ENCODE data around the gene CASP2. TPM values are rescaled to one million over a fixed set of nuclear protein-coding genes. Genes with fewer than 3 reads are reported as not detected.
"Not testable (repeated sequence)": the region's sequence is repeated elsewhere in the genome, so short reads cannot be mapped to it uniquely, and the experiment has no call there.

CASP2 gene
- total RNA-seq, 1 donor from 2014 or later = 39.8 TPM

DNA sequence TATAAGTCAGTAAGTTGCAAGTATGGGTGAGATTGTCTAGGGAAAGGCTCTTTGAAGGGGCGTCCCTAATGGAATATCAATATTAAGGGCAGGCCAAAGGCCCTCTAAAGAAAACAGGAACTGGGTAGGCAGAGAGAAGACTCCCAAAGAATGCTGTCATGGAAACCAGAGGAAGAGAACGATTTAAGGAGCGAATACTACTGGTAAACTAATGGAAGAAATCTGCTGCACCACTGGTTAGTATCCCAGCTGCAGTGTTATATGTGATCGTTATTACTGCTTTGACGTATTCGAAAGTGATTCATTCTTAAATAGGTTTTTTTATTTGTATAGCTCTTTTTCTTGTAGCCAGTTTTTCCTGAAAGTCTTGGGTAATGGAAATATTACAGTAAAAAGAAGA is 1.3 kb downstream of the CASP2 start:
- Mint-ChIP-seq H3K4me3 (peak overlapping the region; percentile 97), H3K27me3 (ENCODE audit: insufficient read depth, low read depth) (peaks cover 2% of the 10 kb centered on the region), H3K4me1 (peaks cover 35% of the 10 kb centered on the region), H3K9me3 (peaks cover 9% of the 10 kb centered on the region), H3K36me3 (peaks cover 27% of the 10 kb centered on the region), H3K27ac (peak overlapping the region; percentile 98)
- no peak for DNase-seq (ENCODE audit: low spot score)
- peak overlapping the region; percentile 88 for H3K9ac ChIP-seq
- TF ChIP-seq CTCF (IDR thresholded peaks at IDR 0.05) (no peak), EZH2 (IDR thresholded peaks at IDR 0.05) (no peak), EZH2phosphoT487 (IDR thresholded peaks at IDR 0.05) (no peak)
- H4K20me1 ChIP-seq (ENCODE audit: low read depth) = peaks cover 24% of the 10 kb centered on the region
- peaks cover 18% of the 10 kb centered on the region for H3K4me1 ChIP-seq
- no peaks in the 10 kb centered on the region for H3F3A ChIP-seq (ENCODE audit: low read depth)
- peak overlapping the region; percentile 87 for H3K4me2 ChIP-seq
- peaks cover 10% of the 10 kb centered on the region for H3K36me3 ChIP-seq
- peaks cover 50% of the 10 kb centered on the region for H3K79me2 ChIP-seq (ENCODE audit: low read depth)
- no peak overlapping the region for H3K27ac ChIP-seq
- peaks cover 6% of the 10 kb centered on the region for H3K9me3 ChIP-seq (ENCODE audit: low read depth)
- H2AFZ ChIP-seq (replicated peaks) = no peak overlapping the region
- H3K27me3 ChIP-seq = peaks cover 12% of the 10 kb centered on the region
- peak overlapping the region; percentile 73 for H3K4me3 ChIP-seq

DNA sequence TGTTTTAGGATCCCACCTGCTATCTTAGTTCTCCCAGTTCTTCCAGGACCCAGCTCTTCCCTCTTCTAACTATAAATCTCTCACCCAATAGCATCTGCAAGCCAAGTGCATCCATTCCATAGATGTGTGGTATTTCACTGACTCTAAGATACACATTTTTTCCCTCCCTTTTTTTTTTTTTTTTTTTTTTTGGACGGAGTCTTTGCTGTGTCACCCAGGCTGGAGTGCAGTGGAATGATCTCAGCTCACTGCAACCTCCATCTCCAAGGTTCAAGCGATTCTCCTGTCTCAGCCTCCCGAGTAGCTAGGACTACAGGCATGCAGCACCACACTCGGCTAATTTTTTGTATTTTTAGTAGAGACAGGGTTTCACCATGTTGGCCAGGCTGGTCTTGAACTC is 1.7 kb downstream of the CASP2 start:
- Histone ChIP-seq H3K36me3 (peaks cover 10% of the 10 kb centered on the region), H3K4me2 (peak overlapping the region; percentile 87), H3K4me3 (peak overlapping the region; percentile 73), H3K79me2 (ENCODE audit: low read depth) (peaks cover 50% of the 10 kb centered on the region), H3K9ac (peak overlapping the region; percentile 88), H3K4me1 (peaks cover 18% of the 10 kb centered on the region), H4K20me1 (ENCODE audit: low read depth) (peaks cover 24% of the 10 kb centered on the region), H3K27me3 (peaks cover 12% of the 10 kb centered on the region)
- peaks cover 31% of the 10 kb centered on the region for H3K36me3 Mint-ChIP-seq
- not testable (repeated sequence) for H3K27ac ChIP-seq; H3K27me3 Mint-ChIP-seq (ENCODE audit: insufficient read depth, low read depth); H3K9me3 Mint-ChIP-seq; H3K9me3 ChIP-seq (ENCODE audit: low read depth); H2AFZ ChIP-seq (replicated peaks); DNase-seq (ENCODE audit: low spot score); H3F3A ChIP-seq (ENCODE audit: low read depth)
- H3K4me3 Mint-ChIP-seq = peak overlapping the region; percentile 97
- H3K27ac Mint-ChIP-seq = peak overlapping the region; percentile 5
- H3K4me1 Mint-ChIP-seq = peaks cover 31% of the 10 kb centered on the region

- TF ChIP-seq CTCF (IDR thresholded peaks at IDR 0.05) (no peak), EZH2 (IDR thresholded peaks at IDR 0.05) (no peak), EZH2phosphoT487 (IDR thresholded peaks at IDR 0.05) (no peak)
- no peak overlapping the region for H3K27ac ChIP-seq
- no peak for DNase-seq (ENCODE audit: low spot score)
- H3K36me3 Mint-ChIP-seq = peaks cover 31% of the 10 kb centered on the region
- peaks cover 7% of the 10 kb centered on the region for H3K9me3 Mint-ChIP-seq
- no peak overlapping the region for H3K9ac ChIP-seq
- H3K27me3 Mint-ChIP-seq (ENCODE audit: insufficient read depth, low read depth) = peaks cover 6% of the 10 kb centered on the region
- H3K4me2 ChIP-seq = peak overlapping the region; percentile 87
- H3K36me3 ChIP-seq = peaks cover 10% of the 10 kb centered on the region
- peaks cover 18% of the 10 kb centered on the region for H3K4me1 ChIP-seq
- peaks cover 12% of the 10 kb centered on the region for H3K27me3 ChIP-seq
- peak overlapping the region; percentile 73 for H3K4me3 ChIP-seq
- peaks cover 50% of the 10 kb centered on the region for H3K79me2 ChIP-seq (ENCODE audit: low read depth)
- H2AFZ ChIP-seq (replicated peaks) = no peak overlapping the region
- peaks cover 24% of the 10 kb centered on the region for H4K20me1 ChIP-seq (ENCODE audit: low read depth)
- peaks cover 28% of the 10 kb centered on the region for H3K4me1 Mint-ChIP-seq
- H3K27ac Mint-ChIP-seq = no peak overlapping the region
- H3K9me3 ChIP-seq (ENCODE audit: low read depth) = peaks cover 6% of the 10 kb centered on the region
- no peaks in the 10 kb centered on the region for H3F3A ChIP-seq (ENCODE audit: low read depth)
- peak overlapping the region; percentile 67 for H3K4me3 Mint-ChIP-seq
These were observed 2.1 kb downstream of the CASP2 start for GRCh38 chr7:143290293-143290692.

DNA sequence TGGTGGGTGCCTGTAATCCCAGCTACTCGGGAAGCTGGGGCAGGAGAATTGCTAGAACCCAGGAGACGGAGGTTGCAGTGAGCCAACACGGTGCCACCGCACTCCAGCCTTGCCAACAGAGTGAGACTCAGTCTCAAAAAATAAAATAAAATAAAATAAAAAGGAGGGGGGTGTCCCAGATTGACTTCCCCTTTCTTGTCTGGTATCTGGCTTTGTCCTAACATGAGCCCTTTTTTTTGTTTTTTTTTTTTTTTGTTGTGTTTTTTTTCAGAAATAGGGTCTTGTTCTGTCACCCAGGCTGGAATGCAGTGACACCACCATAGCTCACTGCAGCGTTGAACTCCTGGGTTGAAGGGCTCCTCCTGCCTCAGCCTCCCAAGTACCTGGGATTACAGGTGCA is 4.7 kb downstream of the CASP2 start:
- no peak overlapping the region for H3K9ac ChIP-seq
- Mint-ChIP-seq H3K4me3 (no peak overlapping the region), H3K27me3 (ENCODE audit: insufficient read depth, low read depth) (peaks cover 4% of the 10 kb centered on the region), H3K27ac (no peak overlapping the region), H3K36me3 (peaks cover 41% of the 10 kb centered on the region), H3K9me3 (no peaks in the 10 kb centered on the region), H3K4me1 (peaks cover 24% of the 10 kb centered on the region)
- TF ChIP-seq CTCF (IDR thresholded peaks at IDR 0.05) = no peak
- TF ChIP-seq EZH2phosphoT487 (IDR thresholded peaks at IDR 0.05) = no peak
- no peak for TF ChIP-seq EZH2 (IDR thresholded peaks at IDR 0.05)
- no peak overlapping the region for H2AFZ ChIP-seq (replicated peaks)
- H3K36me3 ChIP-seq = peaks cover 19% of the 10 kb centered on the region
- H3F3A ChIP-seq (ENCODE audit: low read depth) = no peaks in the 10 kb centered on the region
- peaks cover 18% of the 10 kb centered on the region for H3K4me1 ChIP-seq
- H3K27me3 ChIP-seq = no peaks in the 10 kb centered on the region
- peaks cover 56% of the 10 kb centered on the region for H3K79me2 ChIP-seq (ENCODE audit: low read depth)
- H4K20me1 ChIP-seq (ENCODE audit: low read depth) = peaks cover 27% of the 10 kb centered on the region
- H3K9me3 ChIP-seq (ENCODE audit: low read depth) = no peaks in the 10 kb centered on the region
- no peak overlapping the region for H3K27ac ChIP-seq
- no peak overlapping the region for H3K4me2 ChIP-seq
- DNase-seq (ENCODE audit: low spot score) = no peak
- no peak overlapping the region for H3K4me3 ChIP-seq

Measured in neural progenitor cell (in vitro differentiated cells).